A549 treated with Mapracorat at 1 μM for 4 hours (cell line): ENCODE measurements around the gene RBM7. TPM values are rescaled to one million over a fixed set of nuclear protein-coding genes. Genes with fewer than 3 reads are reported as not detected.

Experiments used
- total RNA-seq: library from RNA; stranded (reverse); fragments of 200-300 nt; extraction: Qiagen RNA extraction; gene quantifications from 5 replicates; pipeline ENCODE4 v1.2.3, GENCODE V29; 2022

RBM7 gene, protein sequence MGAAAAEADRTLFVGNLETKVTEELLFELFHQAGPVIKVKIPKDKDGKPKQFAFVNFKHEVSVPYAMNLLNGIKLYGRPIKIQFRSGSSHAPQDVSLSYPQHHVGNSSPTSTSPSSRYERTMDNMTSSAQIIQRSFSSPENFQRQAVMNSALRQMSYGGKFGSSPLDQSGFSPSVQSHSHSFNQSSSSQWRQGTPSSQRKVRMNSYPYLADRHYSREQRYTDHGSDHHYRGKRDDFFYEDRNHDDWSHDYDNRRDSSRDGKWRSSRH
- 20.9 to 33.6 TPM (median 28.4 TPM) in 5 replicates for total RNA-seq

DNA sequence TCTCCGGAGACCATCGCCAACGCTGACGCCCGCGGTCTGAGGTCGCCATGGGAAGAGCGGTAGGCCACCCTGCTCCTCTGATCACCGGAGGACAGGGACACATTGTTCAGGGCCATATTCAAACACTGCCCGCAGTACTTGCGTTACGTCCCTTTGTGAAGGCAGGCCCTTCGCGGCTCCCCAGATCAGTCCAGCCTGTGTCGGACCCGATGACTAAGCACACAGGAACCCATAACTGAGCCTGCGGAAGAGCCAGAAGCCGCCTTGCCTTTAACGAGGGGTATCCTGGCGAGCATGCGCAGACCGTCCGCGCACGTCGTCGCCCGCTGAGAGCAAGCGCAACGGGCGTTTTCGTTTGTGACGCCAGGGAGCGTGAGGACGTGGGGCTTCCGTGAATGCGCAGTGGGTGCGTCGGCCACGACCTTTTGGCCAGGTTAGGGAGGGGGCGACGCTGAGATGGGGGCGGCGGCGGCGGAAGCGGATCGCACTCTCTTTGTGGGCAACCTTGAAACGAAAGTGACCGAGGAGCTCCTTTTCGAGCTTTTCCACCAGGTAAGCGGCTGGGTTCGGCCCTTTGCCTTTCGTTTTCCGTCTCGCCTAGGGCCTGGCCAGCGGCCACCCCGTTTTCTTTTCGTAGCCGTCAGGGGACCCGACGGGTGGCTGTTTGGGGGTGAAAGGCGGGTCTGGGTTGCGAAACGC lies at the start of gene RBM7, which contains the start of gene C11orf71:
TSS of gene RBM7 (plus strand) at position 451 of the 699 bp plus-strand sequence. CDS start at position 457, 6 bp downstream.
TSS of gene C11orf71 (minus strand) at position 296 of the 699 bp plus-strand sequence. CDS start at position 116, 180 bp downstream.

DNA sequence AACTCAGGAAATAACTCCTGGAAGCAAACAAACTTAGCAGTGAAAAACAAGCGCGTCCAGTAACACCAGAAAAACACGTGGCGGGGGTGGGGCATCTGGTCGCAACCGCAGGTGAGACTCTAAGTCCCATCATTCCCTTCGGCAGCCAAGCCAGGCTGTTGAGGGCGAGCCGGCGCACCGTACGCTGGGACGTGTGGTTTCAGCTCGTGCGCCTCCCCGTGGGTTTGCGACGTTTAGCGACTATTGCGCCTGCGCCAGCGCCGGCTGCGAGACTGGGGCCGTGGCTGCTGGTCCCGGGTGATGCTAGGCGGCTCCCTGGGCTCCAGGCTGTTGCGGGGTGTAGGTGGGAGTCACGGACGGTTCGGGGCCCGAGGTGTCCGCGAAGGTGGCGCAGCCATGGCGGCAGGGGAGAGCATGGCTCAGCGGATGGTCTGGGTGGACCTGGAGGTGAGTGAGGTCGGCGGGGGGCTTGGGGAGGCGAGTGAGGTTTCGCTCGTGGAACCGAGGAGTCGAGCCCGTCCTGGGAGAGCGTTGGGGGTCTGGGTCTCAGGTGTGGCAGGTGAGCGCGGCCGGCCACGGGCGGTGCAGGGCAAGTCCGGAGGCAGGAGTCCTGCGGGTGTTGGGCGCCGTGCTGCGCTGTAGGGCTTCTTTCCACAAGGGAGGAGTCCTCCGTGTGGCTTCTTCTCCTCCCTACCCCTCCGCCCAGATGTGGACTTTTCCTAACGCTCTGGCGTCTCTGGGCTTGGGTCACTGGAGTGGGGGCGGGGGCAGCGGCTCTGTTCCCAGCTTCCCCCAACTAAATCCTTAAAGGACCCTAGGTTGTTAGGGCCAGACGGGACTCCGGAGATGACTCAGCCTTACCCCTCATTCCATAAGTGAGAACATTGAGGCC lies 39.0 kb downstream of the RBM7 start, which contains the start of gene REXO2:
TSS of gene REXO2 (plus strand) at position 239 of the 892 bp plus-strand sequence. CDS start at position 301, 62 bp downstream.

Other genes starting within 250 kb of the RBM7 start
- gene NNMT, start 104.3 kb upstream of the RBM7 start, total RNA-seq = 311 to 397 TPM (median 365 TPM) in 5 replicates
- 3.2 to 5.1 TPM (median 3.4 TPM) in 5 replicates for gene C11orf71, start 155 bp upstream of the RBM7 start, total RNA-seq
- gene REXO2, start 38.8 kb downstream of the RBM7 start, total RNA-seq = 102 to 111 TPM (median 106 TPM) in 5 replicates
- gene NXPE1, start 159.2 kb downstream of the RBM7 start, total RNA-seq = not detected in 5 replicates
- not detected in 5 replicates for gene NXPE4, start 195.1 kb downstream of the RBM7 start, total RNA-seq